Ishikawa (cell line): ENCODE results near the gene ZC3H6.

Experiments used
- CEBPB ChIP-seq: IDR thresholded peaks from 2 replicates; pipeline ENCODE4 v1.6.1; 2012
- CREB1 ChIP-seq: IDR thresholded peaks from 2 replicates; pipeline ENCODE4 v1.6.1; 2012; ENCODE audit warnings: low read depth
- EGR1 ChIP-seq: IDR thresholded peaks from 2 replicates; pipeline ENCODE4 v1.6.1; 2012
- EP300 ChIP-seq: IDR thresholded peaks from 2 replicates; pipeline ENCODE4 v1.6.1; 2012; ENCODE audit warnings: borderline replicate concordance
- FOXM1 ChIP-seq: IDR thresholded peaks from 2 replicates; pipeline ENCODE4 v1.6.1; 2012; ENCODE audit warnings: low read depth, borderline replicate concordance
- NFIC ChIP-seq: IDR thresholded peaks from 2 replicates; pipeline ENCODE4 v1.6.1; 2012
- REST ChIP-seq: IDR thresholded peaks from 2 replicates; pipeline ENCODE4 v1.6.1; 2012; ENCODE audit warnings: low read depth, mild to moderate bottlenecking
- TAF1 ChIP-seq: IDR thresholded peaks from 2 replicates; pipeline ENCODE4 v1.6.1; 2012; ENCODE audit warnings: low read depth, mild to moderate bottlenecking
- TCF12 ChIP-seq: IDR thresholded peaks from 2 replicates; pipeline ENCODE4 v1.6.1; 2012; ENCODE audit warnings: low read depth
- TEAD4 ChIP-seq: IDR thresholded peaks from 2 replicates; pipeline ENCODE4 v1.6.1; 2012
- USF1 ChIP-seq: IDR thresholded peaks from 2 replicates; pipeline ENCODE4 v1.6.1; 2012
- YY1 ChIP-seq: IDR thresholded peaks from 2 replicates; pipeline ENCODE4 v1.6.1; 2012; ENCODE audit warnings: low read depth
- ZBTB7A ChIP-seq: IDR thresholded peaks from 2 replicates; pipeline ENCODE4 v1.6.1; 2012; ENCODE audit warnings: low read depth
- TF ChIP-seq, protein P1 (sequence below): IDR thresholded peaks from 2 replicates; pipeline ENCODE4 v1.6.1; 2012

The ZC3H6 gene

GRCh38 chr2:112310906-112311305 is 35.5 kb downstream of the ZC3H6 start:
- no peak for TF ChIP-seq FOXM1
- TF ChIP-seq CREB1, result no peak
- TF ChIP-seq ZBTB7A, result no peak
- no peak for TF ChIP-seq CEBPB
- no peak for TF ChIP-seq YY1
- no peak for TF ChIP-seq USF1
- no peak for TF ChIP-seq REST
- no peak for TF ChIP-seq TAF1

DNA sequence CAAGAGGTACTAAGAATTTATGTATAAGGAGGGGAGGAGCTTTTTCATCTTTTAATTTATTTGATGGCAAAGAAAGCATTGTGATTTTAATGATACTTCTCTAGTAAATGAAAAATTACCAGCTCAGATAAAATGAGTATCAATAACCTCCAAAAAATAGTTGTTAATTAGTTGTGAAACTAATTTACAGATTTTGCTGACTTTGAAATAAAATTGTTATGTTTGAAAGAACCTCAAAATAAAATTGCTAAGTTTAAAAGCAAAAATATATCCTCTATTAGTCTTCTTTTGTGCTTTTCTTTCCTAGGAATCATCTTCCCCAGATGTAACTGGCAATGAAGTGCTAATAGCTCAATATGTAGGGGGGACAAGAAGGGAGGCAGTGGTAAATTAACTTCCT is 36.5 kb downstream of the ZC3H6 start:
- TF ChIP-seq USF1, result no peak
- no peak for TF ChIP-seq REST
- TF ChIP-seq YY1, result no peak
- TF ChIP-seq NFIC, result no peak

- TF ChIP-seq USF1, result no peak
- TF ChIP-seq YY1, result no peak
- no peak for TF ChIP-seq TEAD4
- TF ChIP-seq NFIC, result no peak
- no peak for TF ChIP-seq FOXM1
These were observed 37.4 kb downstream of the ZC3H6 start for GRCh38 chr2:112312821-112313220.

- TF ChIP-seq, protein P1, sequence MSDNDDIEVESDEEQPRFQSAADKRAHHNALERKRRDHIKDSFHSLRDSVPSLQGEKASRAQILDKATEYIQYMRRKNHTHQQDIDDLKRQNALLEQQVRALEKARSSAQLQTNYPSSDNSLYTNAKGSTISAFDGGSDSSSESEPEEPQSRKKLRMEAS, result no peak
- peak; percentile 14; the same call in 1 of the 2 replicates for TF ChIP-seq CEBPB
These were observed 39.5 kb downstream of the ZC3H6 start for GRCh38 chr2:112314856-112315255.

DNA sequence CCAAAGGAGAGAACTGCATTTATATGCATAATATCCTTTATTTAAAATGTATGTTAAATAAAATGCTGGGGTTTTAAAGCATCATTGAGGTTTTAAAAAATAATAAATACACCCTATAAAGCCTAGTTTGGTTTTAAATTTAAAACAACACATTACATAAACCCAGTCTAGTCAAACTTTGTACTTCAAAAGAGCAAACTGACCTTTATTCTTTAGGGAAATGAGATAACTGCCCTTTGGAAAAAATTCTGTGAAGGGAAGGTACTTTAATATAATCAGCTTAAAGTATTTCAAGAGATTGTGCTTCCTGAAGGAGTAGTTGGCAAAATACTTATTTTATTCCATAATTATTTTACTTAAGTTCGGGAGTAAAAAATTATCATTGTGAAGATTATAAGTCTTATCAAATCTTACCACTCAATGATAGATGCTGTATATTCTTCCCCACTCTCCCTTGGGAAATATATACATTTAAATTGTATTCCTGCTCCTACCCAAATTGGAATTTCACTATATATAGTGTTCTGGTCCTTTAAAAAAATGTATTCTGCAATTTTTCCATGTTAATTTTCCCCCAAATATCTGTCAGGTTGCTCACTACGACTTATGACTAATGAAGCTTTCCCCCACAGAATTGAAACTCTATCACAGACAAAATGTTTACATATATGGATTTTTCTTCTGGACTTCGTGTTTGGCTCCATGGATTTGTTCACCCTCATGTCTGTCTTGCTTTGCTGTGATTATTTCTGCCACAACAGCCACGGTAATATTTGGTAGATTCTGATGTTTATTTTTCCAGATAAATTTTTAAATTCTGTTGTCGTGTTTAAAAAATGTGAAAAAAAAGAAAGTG is 42.1 kb downstream of the ZC3H6 start:
- TF ChIP-seq TAF1 (no peak), NFIC (no peak), YY1 (no peak), TCF12 (no peak), TEAD4 (no peak), EGR1 (no peak)

- TF ChIP-seq USF1 (no peak), EGR1 (no peak), EP300 (no peak), FOXM1 (no peak)
These were observed 43.1 kb downstream of the ZC3H6 start for GRCh38 chr2:112318515-112318914.
